GM19035 (cell line): Measurements from ENCODE around the gene NUDCD3.
"Not testable (repeated sequence)": the region's sequence is repeated elsewhere in the genome, so short reads cannot be mapped to it uniquely, and the experiment has no call there.

ENCODE experiments used
- ATAC-seq: cut with Tn5 transposase; IDR thresholded peaks from one replicate; pipeline ENCODE4 v1.9.1; 2021; ENCODE audit not compliant: unreplicated experiment

Gene NUDCD3

DNA sequence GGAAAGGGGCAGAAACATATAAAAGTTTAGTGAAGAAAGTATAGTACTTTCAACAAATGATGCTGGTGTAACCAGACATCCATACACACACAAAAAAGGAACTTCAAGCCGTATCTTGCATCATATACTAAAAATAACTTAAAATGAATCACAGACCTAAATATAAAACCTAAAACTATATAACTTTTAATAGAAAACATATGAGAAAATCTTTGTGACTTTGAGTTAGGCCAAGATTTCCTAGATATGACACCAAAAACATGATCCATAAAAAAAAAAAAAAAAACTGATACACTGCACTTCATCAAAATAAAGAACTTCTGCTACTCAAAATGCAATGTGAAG, 40.9 kb downstream of the NUDCD3 start:
- ATAC-seq, result no peak

DNA sequence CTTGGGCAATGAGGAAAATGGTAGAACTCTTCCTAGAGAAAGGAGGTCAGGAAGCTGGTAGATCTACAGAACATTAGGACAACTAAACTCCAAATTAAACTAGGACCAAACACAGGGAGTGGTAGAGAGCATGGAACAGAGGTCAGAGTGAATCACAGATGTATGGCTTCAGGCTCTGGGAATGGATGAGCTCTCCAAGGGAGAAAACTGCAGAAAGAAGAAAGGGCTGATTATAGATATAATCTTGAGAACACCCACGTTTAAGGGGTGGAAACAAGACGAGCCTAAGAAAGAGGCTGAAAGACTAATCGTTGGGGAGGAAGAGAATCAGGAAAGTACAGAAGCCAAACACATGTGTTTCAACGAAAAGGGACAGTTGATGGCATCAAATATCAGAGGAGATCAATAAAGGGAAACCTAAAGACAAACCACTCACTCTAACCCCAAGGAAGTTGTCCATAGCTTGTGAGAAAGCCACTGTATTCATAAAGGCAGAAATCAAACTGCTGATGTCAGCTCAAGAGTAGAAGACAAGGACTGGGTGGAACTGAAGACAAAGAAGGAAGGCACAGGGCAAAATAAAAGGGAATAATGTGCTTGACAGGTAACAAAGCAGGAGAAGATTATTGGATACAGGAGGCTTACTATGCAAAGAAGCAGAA, 41.4 kb downstream of the NUDCD3 start:
- ATAC-seq, result no peak

GRCh38 chr7:44447874-44448425, 42.5 kb downstream of the NUDCD3 start:
- no peak for ATAC-seq

DNA sequence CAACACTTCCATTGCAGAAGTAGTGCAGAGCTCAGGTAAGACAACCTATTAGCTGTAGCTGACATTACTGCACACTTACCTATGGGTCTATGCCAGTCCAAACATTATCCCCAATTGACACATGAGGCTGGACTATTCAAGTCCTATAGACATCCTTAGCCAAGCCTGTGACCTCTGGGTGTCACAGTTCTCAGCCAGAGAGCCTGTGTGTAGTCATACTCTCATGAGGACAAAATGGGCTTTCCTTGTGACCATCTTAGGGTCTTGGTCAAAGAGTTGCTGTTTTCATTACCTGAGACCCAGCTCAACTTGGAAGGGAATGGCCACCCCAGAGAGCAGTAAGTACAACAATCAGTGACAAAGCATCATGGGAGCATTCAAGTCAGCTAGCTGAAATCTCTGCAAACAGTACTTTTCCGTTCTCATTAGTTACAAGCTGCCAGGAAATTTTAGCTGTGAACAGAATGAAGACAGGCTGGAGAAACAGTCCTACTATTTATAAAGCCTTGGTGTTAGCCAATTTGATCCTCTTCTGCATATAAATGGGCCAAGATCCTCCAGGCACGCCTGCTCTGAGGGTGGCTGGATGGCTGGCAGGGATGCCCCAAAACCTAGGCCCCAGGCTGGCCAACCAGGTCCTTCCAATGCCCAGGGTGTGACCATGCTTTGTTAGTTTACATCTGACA, 44.3 kb downstream of the NUDCD3 start:
- ATAC-seq, result no peak

DNA sequence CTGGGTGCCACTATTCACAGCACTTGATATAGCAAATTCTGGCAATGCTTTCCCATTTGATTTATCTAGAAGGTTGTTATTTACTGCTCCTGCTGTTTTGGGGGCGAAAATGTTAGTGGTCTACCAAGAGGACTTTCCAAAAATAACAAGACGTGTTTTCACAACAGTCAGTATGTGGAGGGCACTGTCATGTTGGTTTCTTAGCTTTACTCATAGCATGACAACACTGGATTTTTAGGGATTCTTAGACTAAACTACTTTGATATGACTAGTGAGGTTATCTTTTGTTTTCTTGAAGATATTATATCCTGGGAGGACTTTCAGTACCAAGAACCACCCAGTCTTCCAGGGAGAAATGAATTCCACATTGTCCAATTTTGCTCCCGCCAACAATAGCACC, 49.4 kb downstream of the NUDCD3 start:
- ATAC-seq, result no peak

DNA sequence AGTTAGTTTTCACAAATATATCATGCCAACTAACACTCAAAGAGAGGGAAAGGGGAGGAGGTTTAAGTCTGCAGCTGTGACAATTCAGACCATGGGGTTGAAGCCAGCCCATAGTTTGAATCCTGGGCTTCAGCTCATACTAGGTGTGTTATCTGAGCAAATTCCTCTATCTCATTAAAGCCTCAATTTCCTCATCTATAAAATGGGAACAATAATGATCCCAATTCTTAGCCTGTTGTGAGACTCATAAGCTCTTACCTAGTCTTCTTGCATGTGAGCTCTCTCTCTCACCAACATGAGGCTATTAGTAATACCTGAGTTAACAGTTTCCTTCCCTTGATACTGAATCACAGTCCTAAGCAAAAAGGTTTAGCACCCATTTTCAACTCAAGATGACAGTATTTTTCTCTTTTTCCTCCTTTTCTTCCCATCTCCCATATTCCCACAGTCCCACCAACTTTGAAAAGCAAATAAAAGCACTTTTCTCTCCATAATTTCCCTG, 49.8 kb downstream of the NUDCD3 start:
- no peak for ATAC-seq

DNA sequence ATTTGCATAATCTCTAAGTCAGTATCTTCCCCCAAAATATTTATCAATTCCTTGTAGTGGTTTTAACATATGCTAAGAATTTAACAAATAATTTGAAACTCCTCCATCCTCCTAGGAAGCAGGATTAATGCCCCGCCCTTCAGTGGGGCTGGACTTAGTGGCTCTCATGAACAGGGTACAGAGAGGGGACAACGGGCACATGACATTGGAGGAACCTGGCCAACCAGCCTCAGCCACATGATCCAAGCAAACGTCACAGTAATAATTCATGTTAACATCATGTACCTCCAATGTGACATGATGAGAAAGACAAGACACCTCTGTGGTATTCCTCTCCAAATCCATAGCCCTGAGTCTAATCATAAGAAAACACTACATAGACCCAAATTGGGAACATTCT, 50.5 kb downstream of the NUDCD3 start:
- no peak for ATAC-seq

GRCh38 chr7:44438816-44439215, 51.6 kb downstream of the NUDCD3 start:
- ATAC-seq, result no peak

GRCh38 chr7:44434201-44434600, 56.3 kb downstream of the NUDCD3 start:
- no peak for ATAC-seq

DNA sequence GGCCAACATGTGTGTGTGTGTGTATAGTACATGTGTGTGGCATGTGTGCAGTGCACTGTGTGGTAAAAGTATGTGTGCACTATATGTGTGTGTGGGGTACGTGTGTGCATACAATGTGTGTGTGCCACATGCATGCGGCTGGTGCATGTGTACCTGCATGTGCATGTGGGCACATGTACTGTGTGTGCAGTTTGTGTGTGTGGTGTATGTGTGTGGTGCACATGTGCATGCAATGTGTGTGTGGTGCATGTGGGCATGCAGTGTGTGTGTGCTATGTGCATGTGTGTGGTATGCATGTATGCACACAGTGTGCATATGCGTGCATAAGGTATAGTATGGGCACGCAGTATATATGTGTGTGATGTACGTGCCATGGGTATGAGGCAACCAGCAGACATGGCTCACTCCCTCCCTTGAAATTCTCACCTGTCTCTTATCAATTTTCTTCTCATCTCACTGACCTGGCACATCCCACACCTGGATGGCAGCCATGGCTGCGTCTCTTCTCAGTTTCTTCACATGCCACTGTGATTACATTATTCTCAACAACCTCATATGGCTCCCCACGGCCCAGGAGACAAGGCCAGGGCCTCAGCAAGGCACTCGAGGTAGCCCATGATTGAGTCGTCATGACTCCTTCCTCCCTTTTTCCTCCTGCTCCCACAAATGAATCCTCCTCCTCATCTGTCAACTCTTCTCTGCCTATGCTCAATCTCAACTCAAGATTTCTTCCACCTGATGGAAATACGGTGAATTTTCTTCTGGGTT, 57.0 kb downstream of the NUDCD3 start:
- no peak for ATAC-seq

DNA sequence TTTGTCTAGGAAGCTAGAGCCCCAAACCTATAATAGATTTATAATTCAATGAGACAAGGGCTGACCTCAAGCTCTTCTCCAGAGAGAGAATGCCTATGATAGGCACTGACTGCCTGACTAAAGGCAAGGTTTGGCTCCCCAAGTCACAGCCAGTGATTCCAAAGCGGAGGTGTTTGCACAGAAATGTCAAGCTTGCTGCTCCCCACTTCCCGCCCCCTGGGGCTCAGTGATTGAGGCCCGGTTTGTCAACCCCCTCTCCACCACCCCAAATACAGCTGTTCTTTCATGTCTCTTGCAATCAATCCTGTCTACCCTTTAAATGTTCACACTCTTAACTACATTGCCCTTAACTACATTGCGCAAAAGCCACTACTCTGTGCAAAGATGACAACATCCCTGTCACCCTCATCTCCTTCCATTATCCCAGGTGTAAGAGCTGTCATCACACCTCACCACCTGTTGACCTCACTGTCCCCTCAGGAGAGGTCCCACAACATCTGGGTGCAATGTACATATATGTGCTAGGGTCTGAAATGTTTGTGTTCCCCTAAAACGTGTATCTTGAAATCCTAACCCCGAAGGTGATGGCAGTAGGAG, 58.0 kb downstream of the NUDCD3 start:
- no peak for ATAC-seq

DNA sequence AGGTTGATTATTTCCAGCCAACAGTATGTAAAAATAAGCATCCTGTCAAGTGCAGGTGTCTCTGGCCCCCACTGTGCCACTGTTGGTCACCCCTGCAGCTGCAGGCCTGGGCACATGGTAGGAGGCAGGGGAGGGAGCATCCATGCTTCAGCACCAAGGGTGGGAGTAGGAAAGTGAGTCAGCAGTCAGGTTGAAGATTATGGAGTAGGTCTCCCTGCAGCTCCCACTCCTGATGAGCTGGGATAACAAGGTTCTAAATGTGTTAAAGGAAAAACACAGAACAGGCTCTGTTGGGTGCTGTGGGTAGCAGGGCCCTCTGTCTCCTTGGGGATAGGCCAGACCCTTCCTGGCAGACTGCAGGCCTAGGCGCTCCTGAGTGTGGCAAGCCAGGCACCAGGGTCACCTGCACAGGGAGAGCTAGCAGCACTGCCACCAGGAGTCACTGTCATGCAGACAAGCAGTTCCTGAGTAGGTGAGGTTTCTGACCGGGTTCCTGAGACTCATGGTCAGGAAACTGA, 59.3 kb downstream of the NUDCD3 start:
- peak; percentile 52 for ATAC-seq

- ATAC-seq, result no peak
Observed at GRCh38 chr7:44430054-44430453, 60.4 kb downstream of the NUDCD3 start.

- ATAC-seq, result not testable (repeated sequence)
Observed at GRCh38 chr7:44424762-44425161, 65.7 kb downstream of the NUDCD3 start.

DNA sequence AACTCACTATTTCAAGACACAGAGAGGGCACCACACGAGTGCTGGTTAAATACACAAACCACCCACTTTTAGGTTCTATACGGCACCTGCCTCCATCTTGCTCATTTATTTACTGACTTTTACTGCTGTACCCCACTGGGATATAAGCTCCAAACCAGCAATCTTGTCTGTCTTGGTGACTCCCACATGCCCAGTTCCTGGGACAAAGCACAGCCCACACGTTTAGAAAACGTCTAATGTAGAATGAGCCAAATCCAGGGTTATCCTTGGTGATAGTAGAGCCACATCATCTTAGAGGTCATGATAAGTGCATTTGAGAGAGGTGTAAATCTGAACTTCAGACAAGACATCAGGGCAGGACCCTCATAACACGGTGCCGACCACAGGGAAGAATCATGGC, 73.5 kb downstream of the NUDCD3 start:
- ATAC-seq, result no peak

DNA sequence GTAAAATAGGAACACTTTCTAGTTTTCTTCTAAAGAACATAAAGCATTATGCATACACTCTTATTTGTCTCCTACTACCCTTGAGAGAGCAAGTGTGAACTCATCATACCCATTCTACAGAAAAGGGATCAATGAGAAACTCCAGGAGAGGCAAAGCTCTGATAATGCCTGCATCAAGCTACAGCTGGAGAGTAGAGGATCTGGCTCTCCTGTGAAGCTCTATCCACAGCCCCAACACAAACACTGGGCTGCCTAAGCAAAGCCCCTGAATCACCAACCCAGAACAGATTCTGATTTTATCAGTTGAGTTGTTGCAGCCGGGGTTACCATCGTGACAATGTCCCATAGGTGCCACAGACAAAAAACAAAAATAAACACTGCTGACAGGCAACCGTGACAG, 74.9 kb downstream of the NUDCD3 start:
- no peak for ATAC-seq

DNA sequence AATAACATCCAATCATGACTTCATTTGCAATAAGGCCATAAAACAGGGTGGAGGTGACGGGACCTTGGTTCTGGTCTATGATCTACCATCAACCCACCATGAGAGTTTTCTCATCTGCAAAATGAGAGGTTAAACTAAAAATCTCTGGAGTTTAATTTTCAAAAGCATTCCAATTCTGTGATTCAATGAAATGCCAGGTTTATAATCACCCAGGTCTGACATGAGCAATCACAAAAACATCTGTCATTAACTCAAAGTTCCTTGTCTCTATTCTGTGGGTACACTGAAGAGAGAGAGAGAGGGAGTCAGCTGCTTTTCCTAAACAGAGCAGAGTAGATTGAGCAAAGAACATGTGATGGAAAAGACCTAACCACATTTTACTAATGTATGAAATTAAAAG, 75.4 kb downstream of the NUDCD3 start:
- ATAC-seq, result no peak

GRCh38 chr7:44411306-44411705, 79.2 kb downstream of the NUDCD3 start:
- ATAC-seq, result no peak

DNA sequence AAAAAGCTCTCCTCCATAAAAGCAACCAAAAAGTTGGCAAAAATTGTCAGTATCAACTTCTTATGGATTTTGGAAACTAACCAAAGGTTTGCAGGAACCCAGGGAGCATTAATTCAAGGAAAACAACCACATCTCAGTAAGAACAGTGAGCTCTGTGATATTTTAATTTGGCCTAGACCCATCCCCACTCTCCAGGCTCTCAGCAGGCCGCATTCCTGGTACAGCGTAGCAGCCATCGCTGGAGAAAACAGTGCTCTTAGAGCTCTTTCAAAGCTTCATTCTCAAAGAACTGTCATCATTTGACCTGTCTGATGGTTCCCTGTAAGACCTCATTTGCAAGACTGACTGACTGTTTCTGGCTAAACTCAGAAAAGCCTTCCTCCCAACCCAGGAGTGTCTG, 81.9 kb downstream of the NUDCD3 start:
- no peak for ATAC-seq

DNA sequence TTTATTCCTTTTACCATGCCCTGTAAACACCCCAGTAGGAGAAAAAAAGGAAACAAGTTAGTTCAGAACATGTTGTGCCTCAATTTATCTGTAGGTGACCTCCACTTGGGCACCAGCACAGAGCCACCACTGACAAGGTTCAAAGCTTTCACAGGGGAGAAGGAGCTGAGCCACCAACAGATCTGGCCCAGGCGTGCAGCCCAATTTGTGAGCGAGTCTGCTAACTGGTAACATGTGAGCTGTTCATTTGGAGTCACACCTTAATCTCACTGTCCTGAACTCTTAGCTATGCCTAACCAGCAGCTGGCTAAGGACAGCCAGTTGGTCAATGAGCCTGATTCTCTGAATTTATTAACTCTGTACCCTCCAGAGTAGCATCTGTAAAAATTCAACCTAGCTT, 86.7 kb downstream of the NUDCD3 start:
- no peak for ATAC-seq

GRCh38 chr7:44403176-44403759, 87.2 kb downstream of the NUDCD3 start:
- ATAC-seq, result no peak
